Activated B cell treated with CpG ODN at 0.5 μM for 24 hours (primary cell): ENCODE measurements around the gene MED16. TPM values are rescaled to one million over a fixed set of nuclear protein-coding genes. Genes with fewer than 3 reads are reported as not detected.
"Not testable (repeated sequence)": the region's sequence is repeated elsewhere in the genome, so short reads cannot be mapped to it uniquely, and the experiment has no call there.

Experiments
- ATAC-seq: fragments of 200-7000 bp; cut with Tn5 transposase; one replicate; pipeline ENCODE4 v1.10.0; 2021; ENCODE audit warnings: low read depth, mild to moderate bottlenecking, moderate library complexity
- CTCF ChIA-PET: fragments of 350-600 bp; sonication (Branson Sonifier 250); formaldehyde crosslinking; loops from one replicate; lab custom pipeline; 2021; ENCODE audit warnings: antibody characterized with exemption; lab: Charles Lee
- POLR2A ChIA-PET: fragments of 350-600 bp; sonication (Branson Sonifier 250); formaldehyde crosslinking; loops from one replicate; lab custom pipeline; 2021; ENCODE audit warnings: antibody characterized with exemption; lab: Charles Lee
- DNase-seq: peaks from one replicate; pipeline ENCODE4 v3.0.0; 2022
- H3K27ac Mint-ChIP-seq: one replicate; pipeline ENCODE4 v1.8.0; 2020; ENCODE audit warnings: mixed read lengths
- H3K27me3 Mint-ChIP-seq: one replicate; pipeline ENCODE4 v1.8.0; 2021; ENCODE audit warnings: mixed read lengths
- H3K36me3 Mint-ChIP-seq: one replicate; pipeline ENCODE4 v1.8.0; 2021; ENCODE audit warnings: low read depth, mixed read lengths
- H3K4me1 Mint-ChIP-seq: one replicate; pipeline ENCODE4 v1.8.0; 2021; ENCODE audit warnings: mixed read lengths
- H3K4me3 Mint-ChIP-seq: one replicate; pipeline ENCODE4 v1.8.0; 2020; ENCODE audit warnings: mild to moderate bottlenecking, mixed read lengths
- H3K9me3 Mint-ChIP-seq: one replicate; pipeline ENCODE4 v1.8.0; 2020; ENCODE audit warnings: mixed read lengths
- intact Hi-C: fragments of 100-400 bp; cut with micrococcal nuclease; formaldehyde crosslinking; loops from one replicate; pipeline ENCODE4 v1.15.1; 2024
- total RNA-seq: library from RNA; stranded (reverse); gene quantifications from 2 replicates; pipeline ENCODE4 v1.2.3, GENCODE V29; 2022
- TF ChIP-seq, protein P1 (sequence below): fragments of 200-600 bp; IDR thresholded peaks from one replicate; pipeline ENCODE4 v1.8.0; 2022; ENCODE audit warnings: antibody characterized with exemption, mild to moderate bottlenecking

MED16 gene
- total RNA-seq, 1 donor from 2014 or later: 79.3 TPM

DNA sequence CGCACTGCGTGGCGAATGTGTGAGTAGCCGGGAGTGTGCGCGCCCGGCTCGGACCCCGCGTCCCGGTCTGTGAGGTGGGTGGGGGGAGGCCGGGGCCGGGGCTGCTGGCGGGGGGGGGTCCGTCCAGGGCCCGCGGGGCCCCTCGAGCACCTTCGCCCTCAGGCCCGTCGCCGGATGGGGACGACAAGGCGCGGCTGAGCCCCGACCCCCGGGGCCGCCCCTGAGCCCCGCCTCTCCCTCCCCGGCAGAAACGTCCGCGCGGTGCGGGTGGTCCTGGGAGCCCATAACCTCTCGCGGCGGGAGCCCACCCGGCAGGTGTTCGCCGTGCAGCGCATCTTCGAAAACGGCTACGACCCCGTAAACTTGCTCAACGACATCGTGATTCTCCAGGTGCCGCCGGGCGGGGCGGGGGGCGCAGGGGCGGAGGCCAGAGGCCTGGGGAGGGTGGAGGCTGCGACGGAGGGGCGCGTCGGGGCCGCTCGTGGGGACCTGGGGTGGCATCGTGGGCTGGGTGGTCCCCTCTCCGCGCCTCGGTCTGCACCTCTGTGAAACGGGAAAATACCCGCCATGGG, 39.9 kb downstream of the MED16 start:
- H3K4me3 Mint-ChIP-seq: no peak overlapping the region
- ATAC-seq (no peak), DNase-seq (no peak)
- ChIA-PET CTCF (no interaction called here), POLR2A (no interaction called here)
- intact Hi-C loops: no loop called here
- H3K36me3 Mint-ChIP-seq: no peaks in the 10 kb centered on the region
- TF ChIP-seq, protein P1, sequence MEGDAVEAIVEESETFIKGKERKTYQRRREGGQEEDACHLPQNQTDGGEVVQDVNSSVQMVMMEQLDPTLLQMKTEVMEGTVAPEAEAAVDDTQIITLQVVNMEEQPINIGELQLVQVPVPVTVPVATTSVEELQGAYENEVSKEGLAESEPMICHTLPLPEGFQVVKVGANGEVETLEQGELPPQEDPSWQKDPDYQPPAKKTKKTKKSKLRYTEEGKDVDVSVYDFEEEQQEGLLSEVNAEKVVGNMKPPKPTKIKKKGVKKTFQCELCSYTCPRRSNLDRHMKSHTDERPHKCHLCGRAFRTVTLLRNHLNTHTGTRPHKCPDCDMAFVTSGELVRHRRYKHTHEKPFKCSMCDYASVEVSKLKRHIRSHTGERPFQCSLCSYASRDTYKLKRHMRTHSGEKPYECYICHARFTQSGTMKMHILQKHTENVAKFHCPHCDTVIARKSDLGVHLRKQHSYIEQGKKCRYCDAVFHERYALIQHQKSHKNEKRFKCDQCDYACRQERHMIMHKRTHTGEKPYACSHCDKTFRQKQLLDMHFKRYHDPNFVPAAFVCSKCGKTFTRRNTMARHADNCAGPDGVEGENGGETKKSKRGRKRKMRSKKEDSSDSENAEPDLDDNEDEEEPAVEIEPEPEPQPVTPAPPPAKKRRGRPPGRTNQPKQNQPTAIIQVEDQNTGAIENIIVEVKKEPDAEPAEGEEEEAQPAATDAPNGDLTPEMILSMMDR: no peak
- no peak overlapping the region for H3K27ac Mint-ChIP-seq
- H3K4me1 Mint-ChIP-seq: peaks cover 4% of the 10 kb centered on the region
- no peaks in the 10 kb centered on the region for H3K9me3 Mint-ChIP-seq
- H3K27me3 Mint-ChIP-seq: peaks cover 18% of the 10 kb centered on the region

DNA sequence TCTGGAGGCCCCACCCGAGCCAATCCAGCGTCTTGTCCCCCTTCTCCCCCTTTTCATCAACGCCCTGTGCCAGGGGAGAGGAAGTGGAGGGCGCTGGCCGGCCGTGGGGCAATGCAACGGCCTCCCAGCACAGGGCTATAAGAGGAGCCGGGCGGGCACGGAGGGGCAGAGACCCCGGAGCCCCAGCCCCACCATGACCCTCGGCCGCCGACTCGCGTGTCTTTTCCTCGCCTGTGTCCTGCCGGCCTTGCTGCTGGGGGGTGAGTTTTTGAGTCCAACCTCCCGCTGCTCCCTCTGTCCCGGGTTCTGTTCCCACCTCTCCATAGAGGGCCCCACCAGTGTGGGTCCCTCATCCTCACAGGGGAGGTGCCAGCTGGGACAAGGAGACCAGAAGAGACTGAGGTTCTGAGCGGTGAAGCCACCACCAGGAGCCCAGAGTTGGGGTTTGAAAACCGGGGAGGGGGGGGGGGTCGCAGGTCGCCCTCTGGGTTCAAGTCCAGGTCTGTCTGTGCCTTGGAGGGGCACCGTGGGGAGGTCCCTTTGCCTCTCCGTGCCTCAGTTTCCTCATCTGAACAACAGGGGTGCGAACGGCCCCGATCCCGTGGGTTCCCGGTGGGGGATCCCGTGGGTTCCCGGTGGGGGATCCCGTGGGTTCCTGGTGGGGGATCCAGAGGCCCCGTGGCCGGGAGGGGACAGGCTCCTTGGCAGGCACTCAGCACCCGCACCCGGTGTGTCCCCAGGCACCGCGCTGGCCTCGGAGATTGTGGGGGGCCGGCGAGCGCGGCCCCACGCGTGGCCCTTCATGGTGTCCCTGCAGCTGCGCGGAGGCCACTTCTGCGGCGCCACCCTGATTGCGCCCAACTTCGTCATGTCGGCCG, 40.6 kb downstream of the MED16 start, which contains the start of gene ELANE:
TSS of gene ELANE (plus strand) at position 168 of the 878 bp plus-strand sequence. CDS start at position 194, 26 bp downstream.
- peaks cover 2% of the 10 kb centered on the region for H3K4me1 Mint-ChIP-seq
- TF ChIP-seq, protein P1: no peak
- DNase-seq (no peak), ATAC-seq (no peak)
- H3K27me3 Mint-ChIP-seq: peaks cover 21% of the 10 kb centered on the region
- no peak within 1 kb of the TSS for H3K27ac Mint-ChIP-seq
- ChIA-PET POLR2A (interaction anchor here (0.6 kb wide), 1 partner anchor 66 kb away, joined by 3 read pairs; no protein-coding TSS in a partner anchor), CTCF (no interaction called here)
- H3K4me3 Mint-ChIP-seq: no peak within 1 kb of the TSS
- intact Hi-C loops: no loop called here
- no peaks in the 10 kb centered on the region for H3K36me3 Mint-ChIP-seq
- H3K9me3 Mint-ChIP-seq: no peaks in the 10 kb centered on the region

GRCh38 chr19:850979-851335, 42.0 kb downstream of the MED16 start:
- Mint-ChIP-seq H3K9me3 (no peaks in the 10 kb centered on the region), H3K27me3 (peaks cover 31% of the 10 kb centered on the region), H3K4me1 (no peaks in the 10 kb centered on the region), H3K4me3 (no peak overlapping the region), H3K27ac (no peak overlapping the region), H3K36me3 (no peaks in the 10 kb centered on the region)
- POLR2A ChIA-PET: no interaction called here
- intact Hi-C loops: no loop called here
- ATAC-seq: no peak
- TF ChIP-seq, protein P1: no peak
- CTCF ChIA-PET: no interaction called here
- no peak for DNase-seq

GRCh38 chr19:850221-850978, 42.6 kb downstream of the MED16 start:
- no peak overlapping the region for H3K27ac Mint-ChIP-seq
- intact Hi-C loops: no loop called here
- no peaks in the 10 kb centered on the region for H3K36me3 Mint-ChIP-seq
- no peak overlapping the region for H3K4me3 Mint-ChIP-seq
- peaks cover 35% of the 10 kb centered on the region for H3K27me3 Mint-ChIP-seq
- DNase-seq (no peak), ATAC-seq (no peak)
- peaks cover 5% of the 10 kb centered on the region for H3K4me1 Mint-ChIP-seq
- POLR2A ChIA-PET: no interaction called here
- H3K9me3 Mint-ChIP-seq: no peaks in the 10 kb centered on the region
- TF ChIP-seq, protein P1: no peak
- CTCF ChIA-PET: no interaction called here

GRCh38 chr19:849195-849594, 43.8 kb downstream of the MED16 start:
- H3K4me3 Mint-ChIP-seq: not testable (repeated sequence)

More at GRCh38 chr19:849195-849594, 43.8 kb downstream of the MED16 start:
- CTCF ChIA-PET, POLR2A ChIA-PET, H3K9me3 Mint-ChIP-seq, H3K27ac Mint-ChIP-seq, intact Hi-C loops, H3K36me3 Mint-ChIP-seq, ATAC-seq, DNase-seq: not testable (repeated sequence)
- peaks cover 43% of the 10 kb centered on the region for H3K27me3 Mint-ChIP-seq
- H3K4me1 Mint-ChIP-seq: peaks cover 11% of the 10 kb centered on the region
